SK-N-SH (cell line): Measurements from ENCODE around the gene MILR1.

Experiments
- EP300 ChIP-seq, 2 experiments: IDR thresholded peaks; 2 replicates each; pipeline versions ENCODE4 v1.4.0 to v1.6.1; 2012; ENCODE audit warnings: borderline replicate concordance in 1 of 2, low read depth in 1 of 2, low read length in 1 of 2
- FOSL2 ChIP-seq: IDR thresholded peaks from 2 replicates; pipeline ENCODE4 v1.4.0; 2012; ENCODE audit warnings: low read depth, mild to moderate bottlenecking, moderate library complexity, borderline replicate concordance
- GABPA ChIP-seq: IDR thresholded peaks from 2 replicates; pipeline ENCODE4 v1.4.0; 2012; ENCODE audit warnings: low read depth, mild to moderate bottlenecking
- MXI1 ChIP-seq: IDR thresholded peaks from 2 replicates; pipeline ENCODE4 v1.6.1; 2012; ENCODE audit warnings: mild to moderate bottlenecking, low read depth, low read length, improper control_type of control experiment
- POLR2AphosphoS5 ChIP-seq: IDR thresholded peaks from 2 replicates; pipeline ENCODE4 v1.6.1; 2012; ENCODE audit warnings: low read depth, low read length
- RAD21 ChIP-seq: IDR thresholded peaks from 2 replicates; pipeline ENCODE4 v1.6.1; 2012; ENCODE audit warnings: mild to moderate bottlenecking, low read length
- REST ChIP-seq: IDR thresholded peaks from 2 replicates; pipeline ENCODE4 v1.6.1; 2012; ENCODE audit warnings: mild to moderate bottlenecking, low read depth, low read length, moderate library complexity
- RFX5 ChIP-seq: IDR thresholded peaks from 2 replicates; pipeline ENCODE4 v1.6.1; 2012; ENCODE audit warnings: mild to moderate bottlenecking, improper control_type of control experiment, low read length
- SIN3A ChIP-seq: IDR thresholded peaks from 2 replicates; pipeline ENCODE4 v1.6.1; 2012; ENCODE audit warnings: low read depth, mild to moderate bottlenecking, low read length, moderate library complexity, borderline replicate concordance
- TAF1 ChIP-seq: IDR thresholded peaks from 2 replicates; pipeline ENCODE4 v1.6.1; 2012; ENCODE audit warnings: low read depth, mild to moderate bottlenecking, low read length, moderate library complexity, borderline replicate concordance
- YY1 ChIP-seq: IDR thresholded peaks from 2 replicates; pipeline ENCODE4 v1.4.0; 2012; ENCODE audit warnings: low read depth, mild to moderate bottlenecking
- TF ChIP-seq, protein P1 (sequence below): fragments of 200-600 bp; sonication (generic); IDR thresholded peaks from 2 replicates; pipeline ENCODE4 v1.6.1; 2017; ENCODE audit warnings: antibody characterized with exemption, mild to moderate bottlenecking, moderate library complexity
- TF ChIP-seq, protein P2 (sequence below): IDR thresholded peaks from 2 replicates; pipeline ENCODE4 v1.4.0; 2012; ENCODE audit warnings: low read depth
- TF ChIP-seq, protein P3 (sequence below): IDR thresholded peaks from 2 replicates; pipeline ENCODE4 v1.4.0; 2012; ENCODE audit warnings: low read depth, borderline replicate concordance

DNA sequence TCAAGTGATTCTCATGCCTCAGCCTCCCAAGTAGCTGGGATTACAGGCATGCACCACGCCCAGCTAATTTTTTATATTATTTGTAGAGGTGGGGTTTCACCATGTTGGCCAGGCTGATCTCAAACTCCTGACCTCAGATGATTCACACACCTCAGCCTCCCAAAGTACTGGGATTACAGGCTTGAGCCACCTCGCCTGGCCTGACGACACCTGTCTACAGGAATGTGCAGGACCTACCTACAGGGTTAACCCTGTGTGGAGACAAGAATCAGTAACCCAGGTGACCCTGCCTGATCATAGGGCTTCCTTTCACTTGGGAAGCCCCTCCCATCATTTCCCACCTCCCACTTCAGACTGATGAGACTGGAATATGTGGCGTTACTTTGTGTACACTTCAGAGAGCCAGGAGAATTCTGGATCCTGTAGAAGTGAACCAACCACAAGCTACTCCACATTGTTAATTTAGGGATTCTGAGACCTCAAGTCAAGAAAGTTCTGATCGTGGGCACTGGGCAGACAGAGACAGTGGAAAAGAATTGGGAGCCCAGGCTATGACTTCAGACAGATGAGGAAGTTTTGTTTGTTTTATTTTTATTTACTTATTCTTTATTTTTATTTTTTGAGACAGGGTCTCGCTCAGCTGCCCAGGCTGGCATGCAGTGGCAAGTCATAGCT lies 5.7 kb upstream of the MILR1 start:
- TF ChIP-seq, protein P1, sequence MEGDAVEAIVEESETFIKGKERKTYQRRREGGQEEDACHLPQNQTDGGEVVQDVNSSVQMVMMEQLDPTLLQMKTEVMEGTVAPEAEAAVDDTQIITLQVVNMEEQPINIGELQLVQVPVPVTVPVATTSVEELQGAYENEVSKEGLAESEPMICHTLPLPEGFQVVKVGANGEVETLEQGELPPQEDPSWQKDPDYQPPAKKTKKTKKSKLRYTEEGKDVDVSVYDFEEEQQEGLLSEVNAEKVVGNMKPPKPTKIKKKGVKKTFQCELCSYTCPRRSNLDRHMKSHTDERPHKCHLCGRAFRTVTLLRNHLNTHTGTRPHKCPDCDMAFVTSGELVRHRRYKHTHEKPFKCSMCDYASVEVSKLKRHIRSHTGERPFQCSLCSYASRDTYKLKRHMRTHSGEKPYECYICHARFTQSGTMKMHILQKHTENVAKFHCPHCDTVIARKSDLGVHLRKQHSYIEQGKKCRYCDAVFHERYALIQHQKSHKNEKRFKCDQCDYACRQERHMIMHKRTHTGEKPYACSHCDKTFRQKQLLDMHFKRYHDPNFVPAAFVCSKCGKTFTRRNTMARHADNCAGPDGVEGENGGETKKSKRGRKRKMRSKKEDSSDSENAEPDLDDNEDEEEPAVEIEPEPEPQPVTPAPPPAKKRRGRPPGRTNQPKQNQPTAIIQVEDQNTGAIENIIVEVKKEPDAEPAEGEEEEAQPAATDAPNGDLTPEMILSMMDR: no peak
- TF ChIP-seq GABPA (no peak), MXI1 (no peak), RAD21 (no peak), POLR2AphosphoS5 (no peak), EP300 (IDR thresholded peaks at IDR 0.05; ENCODE audit: borderline replicate concordance in 1 of 2, low read depth in 1 of 2, low read length in 1 of 2) (no peak), TAF1 (no peak), YY1 (no peak), FOSL2 (no peak), SIN3A (no peak), REST (no peak), RFX5 (no peak)
- TF ChIP-seq, protein P2, sequence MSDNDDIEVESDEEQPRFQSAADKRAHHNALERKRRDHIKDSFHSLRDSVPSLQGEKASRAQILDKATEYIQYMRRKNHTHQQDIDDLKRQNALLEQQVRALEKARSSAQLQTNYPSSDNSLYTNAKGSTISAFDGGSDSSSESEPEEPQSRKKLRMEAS: no peak
- TF ChIP-seq, protein P3, sequence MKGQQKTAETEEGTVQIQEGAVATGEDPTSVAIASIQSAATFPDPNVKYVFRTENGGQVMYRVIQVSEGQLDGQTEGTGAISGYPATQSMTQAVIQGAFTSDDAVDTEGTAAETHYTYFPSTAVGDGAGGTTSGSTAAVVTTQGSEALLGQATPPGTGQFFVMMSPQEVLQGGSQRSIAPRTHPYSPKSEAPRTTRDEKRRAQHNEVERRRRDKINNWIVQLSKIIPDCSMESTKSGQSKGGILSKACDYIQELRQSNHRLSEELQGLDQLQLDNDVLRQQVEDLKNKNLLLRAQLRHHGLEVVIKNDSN: no peak
